ENCODE results near the gene MPP7.

DNA sequence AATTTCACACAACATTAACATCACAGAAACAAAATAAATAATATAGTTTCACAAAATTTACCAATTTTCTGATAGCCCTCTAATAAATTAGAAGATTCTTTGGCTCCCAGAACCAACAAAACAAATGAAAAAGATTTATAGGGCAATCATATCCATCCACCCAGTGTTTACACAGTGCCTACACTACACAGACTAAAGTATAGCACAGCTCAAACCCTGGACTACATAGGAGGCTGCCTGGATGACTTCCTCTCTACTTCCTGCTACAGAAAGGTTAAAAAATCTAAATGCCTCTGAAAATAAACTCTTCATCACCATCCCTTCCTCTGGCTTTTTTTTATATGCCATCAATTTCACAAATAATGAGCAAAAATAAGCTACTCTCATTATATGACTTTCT, 28.4 kb downstream of the MPP7 start:
- TF ChIP-seq POLR2AphosphoS5 (IDR thresholded peaks at IDR 0.05): no peak
- TF ChIP-seq POLR2A (IDR thresholded peaks at IDR 0.05): no peak

Data from suprapubic skin (tissue), 4 donors.